HG03103 (cell line): Measurements from ENCODE around the gene SNX30.

Experiments used
- ATAC-seq: cut with Tn5 transposase; IDR thresholded peaks from one replicate; pipeline ENCODE4 v1.9.1; 2021; ENCODE audit warnings: low read depth; ENCODE audit not compliant: unreplicated experiment

The SNX30 gene

GRCh38 chr9:112872019-112872418 is 121.5 kb downstream of the SNX30 start:
- ATAC-seq: no peak

GRCh38 chr9:112873773-112874405 is 123.3 kb downstream of the SNX30 start:
- ATAC-seq: no peak

GRCh38 chr9:112878752-112879151 is 128.2 kb downstream of the SNX30 start:
- ATAC-seq: no peak

GRCh38 chr9:112880650-112881049 is 130.1 kb downstream of the SNX30 start:
- ATAC-seq: no peak

GRCh38 chr9:112881331-112881730 is 130.8 kb downstream of the SNX30 start:
- ATAC-seq: no peak

- no peak for ATAC-seq
Observed at GRCh38 chr9:112884101-112884500, 133.5 kb downstream of the SNX30 start.

DNA sequence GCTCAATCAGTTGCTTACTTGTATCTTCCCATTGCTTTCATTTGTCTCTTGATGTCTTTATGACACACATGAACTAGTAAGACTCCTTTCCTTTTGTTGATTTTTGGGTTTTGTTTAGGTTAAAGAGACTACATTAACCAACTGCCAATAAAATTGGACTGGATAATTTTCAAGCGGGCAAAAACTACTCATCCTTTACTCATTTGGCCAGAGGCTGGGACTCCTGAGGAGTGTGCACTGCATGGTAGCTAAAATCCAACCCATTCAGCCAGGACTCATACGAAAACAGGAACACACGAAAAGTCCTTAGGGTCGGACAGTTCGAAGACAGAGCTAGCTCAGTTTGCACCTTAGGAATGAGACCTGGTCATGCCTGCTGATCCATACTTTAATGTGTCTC is 134.2 kb downstream of the SNX30 start:
- no peak for ATAC-seq

DNA sequence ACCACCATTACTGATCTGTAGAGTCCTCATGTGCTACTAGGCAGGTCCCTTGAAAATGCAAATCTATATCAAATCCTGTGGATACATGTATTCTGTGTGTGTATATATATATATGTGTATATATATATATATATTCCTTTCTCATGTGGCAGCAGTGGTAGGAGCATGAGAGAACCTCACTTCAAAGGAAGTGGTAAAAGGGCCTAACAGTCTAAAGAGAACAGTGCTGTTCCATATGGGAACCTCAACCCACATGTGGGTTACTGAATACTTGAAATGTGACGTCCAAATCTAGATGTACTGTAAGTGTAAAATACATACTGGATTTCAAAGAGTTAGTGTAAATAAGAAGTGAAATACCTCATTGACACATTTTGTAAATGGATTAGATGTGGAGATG is 134.8 kb downstream of the SNX30 start:
- no peak for ATAC-seq

DNA sequence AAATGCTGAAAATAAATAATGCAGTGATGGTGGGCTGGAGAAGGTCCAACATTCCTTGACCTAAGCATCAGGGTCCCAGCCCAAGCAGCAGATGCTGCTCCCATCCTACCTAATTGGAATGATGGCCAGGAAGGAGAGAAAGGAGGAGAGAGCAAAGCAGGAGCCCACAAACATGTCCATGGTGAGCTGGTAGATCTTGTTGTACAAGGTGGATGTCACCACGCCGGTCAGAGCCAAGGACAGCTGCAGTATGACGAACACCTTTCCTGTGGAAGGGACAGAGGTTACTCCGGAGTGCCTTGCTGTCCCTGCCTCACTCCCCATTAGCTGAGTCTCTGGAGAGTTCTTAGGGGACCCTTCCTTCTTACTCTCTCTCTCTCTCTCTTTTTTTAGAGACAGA is 135.8 kb downstream of the SNX30 start:
- ATAC-seq: no peak

DNA sequence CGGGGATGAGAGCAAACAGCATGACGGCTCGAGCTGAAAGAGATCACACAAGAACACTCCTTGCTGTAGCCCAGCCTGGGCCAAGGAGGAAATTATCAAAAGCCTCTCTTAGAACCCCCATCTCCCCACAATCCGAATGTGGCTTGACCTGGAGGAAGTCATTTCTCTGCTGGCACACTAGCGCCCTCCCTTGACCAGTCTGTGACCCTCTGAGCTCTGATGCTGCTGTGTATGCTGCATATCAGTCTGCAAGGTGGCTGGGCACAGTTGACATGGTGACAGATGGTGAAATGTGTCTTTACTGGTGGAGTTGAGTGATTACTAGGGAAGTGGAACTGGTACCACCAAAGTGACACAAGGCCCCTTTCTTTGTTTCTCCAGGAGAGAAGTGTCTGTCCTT is 136.8 kb downstream of the SNX30 start:
- no peak for ATAC-seq

DNA sequence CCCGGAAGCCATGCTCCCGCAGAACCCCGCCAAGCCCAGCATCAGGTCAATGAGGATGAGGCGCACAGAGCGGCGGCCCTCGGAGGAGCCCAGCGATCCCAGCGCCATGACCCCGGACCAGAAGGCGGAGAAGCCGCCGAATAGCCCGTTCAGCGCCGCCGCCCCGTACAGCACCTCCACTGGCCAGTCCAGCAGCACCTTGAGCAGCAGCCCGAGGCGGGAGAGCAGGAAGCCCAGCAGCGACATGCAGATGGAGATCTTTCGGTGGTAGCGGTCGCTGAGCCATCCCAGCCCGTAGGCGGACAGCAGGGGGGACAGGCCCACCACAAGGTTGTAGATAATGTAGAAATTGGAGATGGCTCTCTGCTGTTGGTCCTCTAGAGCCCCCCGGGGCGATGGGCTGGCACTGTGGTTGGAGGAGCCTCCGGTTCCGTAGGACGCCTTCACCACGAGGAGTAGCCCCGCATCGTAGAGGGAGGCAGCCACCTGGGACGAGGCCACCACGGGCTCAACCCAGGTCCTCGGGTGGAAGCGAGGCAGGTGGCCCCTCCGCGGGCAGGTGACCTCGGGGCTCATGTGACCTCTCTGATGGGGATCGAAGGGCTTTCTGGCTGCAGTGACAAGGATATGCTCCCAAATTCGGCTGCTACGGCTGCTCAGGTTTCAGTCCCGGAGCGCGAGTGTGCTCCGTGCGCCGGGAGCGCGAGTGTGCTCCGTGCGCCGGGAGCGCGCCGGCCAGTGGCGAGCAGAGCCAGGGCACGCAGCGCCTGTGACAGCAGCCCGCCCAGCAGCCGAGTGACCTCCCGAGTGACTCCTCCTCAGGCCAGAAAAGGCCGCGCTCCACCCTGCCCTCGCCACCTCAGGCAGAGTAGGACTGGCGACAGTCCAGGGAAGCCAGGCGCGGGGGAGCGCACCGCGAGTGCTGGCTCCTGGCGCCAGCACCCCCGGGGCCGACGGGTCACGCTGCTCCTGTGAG is 139.8 kb downstream of the SNX30 start, which contains the start of gene SLC46A2:
SLC46A2 (minus strand) TSS at position 771 of the 976 bp plus-strand sequence; CDS start at position 576, 195 bp downstream.
- ATAC-seq: no peak

DNA sequence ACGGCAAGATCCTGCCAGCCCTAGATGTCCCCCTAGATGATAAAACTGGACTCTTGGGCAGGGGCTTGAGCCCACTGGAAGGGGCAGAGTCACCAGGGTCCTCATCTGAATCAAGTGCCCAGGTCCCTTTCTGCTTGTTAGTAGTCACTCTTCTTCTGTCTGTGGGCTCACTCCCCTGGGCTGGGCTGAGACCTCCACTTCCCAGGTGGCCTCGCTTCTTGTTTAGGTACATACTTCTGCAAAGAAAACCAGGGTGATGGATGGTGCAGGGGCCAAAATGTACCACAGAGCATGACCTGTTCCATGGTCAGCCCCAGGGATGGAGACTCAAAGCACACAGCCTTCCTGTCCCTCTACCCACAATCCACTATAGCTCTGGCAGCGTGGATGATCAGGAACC is 141.0 kb downstream of the SNX30 start:
- no peak for ATAC-seq

DNA sequence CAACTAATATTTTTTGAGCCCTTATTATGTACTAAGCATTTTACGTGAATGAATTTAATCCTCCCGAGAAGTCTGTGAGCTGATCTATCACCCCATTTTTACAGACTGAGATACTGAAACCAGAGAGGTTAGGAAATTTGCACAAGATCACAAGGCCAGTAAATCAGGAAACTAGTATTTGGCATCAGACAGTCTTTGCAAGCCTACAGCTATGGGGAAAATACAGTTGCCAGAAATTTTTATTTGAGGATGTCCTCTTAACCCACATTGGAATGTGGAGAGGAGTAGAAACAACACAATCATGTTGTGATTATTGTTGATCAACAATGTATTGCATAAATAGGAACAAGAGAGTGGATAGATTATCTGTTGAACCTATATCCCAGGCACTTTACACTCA is 142.4 kb downstream of the SNX30 start:
- no peak for ATAC-seq

GRCh38 chr9:112894041-112894440 is 143.5 kb downstream of the SNX30 start:
- no peak for ATAC-seq

- no peak for ATAC-seq
Observed at GRCh38 chr9:112894699-112895098, 144.1 kb downstream of the SNX30 start.

GRCh38 chr9:112896131-112896530 is 145.6 kb downstream of the SNX30 start:
- no peak for ATAC-seq

GRCh38 chr9:112898872-112899311 is 148.3 kb downstream of the SNX30 start:
- no peak for ATAC-seq

DNA sequence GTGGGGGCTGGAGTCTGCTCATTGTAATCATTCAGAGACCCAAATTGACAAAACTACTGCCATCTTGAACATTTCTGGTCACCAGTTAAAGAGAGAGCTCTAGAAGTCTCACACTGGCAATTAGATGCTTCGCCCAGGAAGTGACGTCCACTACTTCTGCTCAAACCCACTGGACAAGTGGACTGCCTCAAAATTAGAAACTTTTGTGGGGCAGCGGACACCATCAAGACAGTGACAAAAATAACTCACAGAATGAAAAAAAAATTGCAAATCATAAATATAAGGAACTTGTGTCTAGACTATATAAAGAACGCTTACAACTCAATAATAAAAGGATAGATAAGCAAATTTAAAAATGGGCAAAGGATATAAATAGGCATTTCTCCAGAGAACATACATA is 149.9 kb downstream of the SNX30 start:
- ATAC-seq: no peak

- ATAC-seq: no peak
Observed at GRCh38 chr9:112900901-112901300, 150.3 kb downstream of the SNX30 start.

GRCh38 chr9:112905084-112905483 is 154.5 kb downstream of the SNX30 start:
- no peak for ATAC-seq

DNA sequence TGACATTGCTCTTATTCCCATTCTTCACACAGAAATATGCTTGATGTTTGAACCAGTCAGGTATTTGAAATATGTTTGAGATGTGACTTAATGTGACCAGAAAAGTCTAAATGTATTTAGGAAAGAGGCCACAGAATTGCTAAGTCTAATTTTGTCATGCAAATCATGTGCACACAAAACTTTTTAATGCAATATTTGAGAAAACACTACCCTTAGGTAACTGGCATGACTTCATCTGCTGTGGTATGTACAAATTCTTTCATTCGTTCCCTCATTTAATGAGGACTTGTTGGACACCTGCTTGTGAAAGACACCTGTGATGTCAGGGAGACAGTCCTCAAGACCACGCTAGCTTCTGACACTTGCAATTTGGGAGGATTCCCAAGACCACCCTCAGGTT is 161.2 kb downstream of the SNX30 start:
- no peak for ATAC-seq

- ATAC-seq: no peak
Observed at GRCh38 chr9:112912636-112913035, 162.1 kb downstream of the SNX30 start.
